Natural killer cell (primary cell): ENCODE data around the gene H6PD. TPM values are rescaled to one million over a fixed set of nuclear protein-coding genes. Genes with fewer than 3 reads are reported as not detected.

Experiments
- ATAC-seq, 3 donors: fragments of 150-1000 bp in 2 of 3; fragments of 200-7000 bp in 1 of 3; cut with Tn5 transposase; 1 replicate in 1 of 3; 2 replicates in 2 of 3; pipeline ENCODE4 v1.10.0; 2021; ENCODE audit warnings: mild to moderate bottlenecking in 2 of 3, moderate library complexity in 2 of 3
- DNase-seq, 2 donors: peaks; one replicate each; pipeline versions ENCODE4 v3.0.0 to v3.0.0-alpha.2; 2013 to 2021; ENCODE audit warnings: mixed read lengths in 1 of 2
- H3K27ac ChIP-seq: one replicate; pipeline ENCODE4 v1.5.1; 2013; ENCODE audit warnings: mild to moderate bottlenecking, low read length
- H3K27me3 ChIP-seq: one replicate; pipeline ENCODE4 v1.6.1; 2013; ENCODE audit warnings: low read length; ENCODE audit not compliant: control insufficient read depth, insufficient read depth
- H3K36me3 ChIP-seq: one replicate; pipeline ENCODE4 v1.6.1; 2013; ENCODE audit warnings: low read length; ENCODE audit not compliant: control insufficient read depth, insufficient read depth
- H3K4me1 ChIP-seq: one replicate; pipeline ENCODE4 v1.6.1; 2013; ENCODE audit warnings: low read length; ENCODE audit not compliant: control insufficient read depth, insufficient read depth
- H3K4me3 ChIP-seq: one replicate; pipeline ENCODE4 v1.5.1; 2013; ENCODE audit warnings: low read length
- H3K9me3 ChIP-seq: one replicate; pipeline ENCODE4 v1.6.1; 2013; ENCODE audit warnings: low read length; ENCODE audit not compliant: control insufficient read depth, insufficient read depth
- H3K27ac Mint-ChIP-seq, 2 donors: one replicate each; pipeline ENCODE4 v1.8.0; 2022; ENCODE audit warnings: mild to moderate bottlenecking in 2 of 2, mixed read lengths in 2 of 2, moderate library complexity in 1 of 2
- H3K27me3 Mint-ChIP-seq, 2 donors: one replicate each; pipeline ENCODE4 v1.8.0; 2022; ENCODE audit warnings: low read depth in 2 of 2, mixed read lengths in 2 of 2
- H3K36me3 Mint-ChIP-seq: one replicate; pipeline ENCODE4 v1.8.0; 2022; ENCODE audit warnings: mixed read lengths
- H3K4me1 Mint-ChIP-seq, 2 donors: one replicate each; pipeline ENCODE4 v1.8.0; 2022; ENCODE audit warnings: mixed read lengths in 2 of 2
- H3K4me3 Mint-ChIP-seq: one replicate; pipeline ENCODE4 v1.8.0; 2022; ENCODE audit warnings: mild to moderate bottlenecking, moderate library complexity, mixed read lengths
- H3K9me3 Mint-ChIP-seq, 2 donors: one replicate each; pipeline ENCODE4 v1.8.0; 2022; ENCODE audit warnings: mixed read lengths in 2 of 2
- CTCF ChIP-seq: fragments of 200-600 bp; IDR thresholded peaks from one replicate; pipeline ENCODE4 v1.8.0; 2022; ENCODE audit warnings: antibody characterized with exemption
- WGBS: methylation state at CpG from one replicate; pipeline ENCODE4 v1.1.7; 2013; ENCODE audit warnings: missing lambda C conversion rate; ENCODE audit not compliant: insufficient coverage; 5-methylcytosine and 5-hydroxymethylcytosine counted together
- intact Hi-C: fragments of 100-400 bp; cut with micrococcal nuclease; formaldehyde crosslinking; loops from one replicate; pipeline ENCODE4 v1.14.2; 2022
- total RNA-seq, 4 donors: library from RNA; stranded (reverse); fragments of 120-200 nt in 1 of 4; gene quantifications; one replicate each; pipeline versions ENCODE4 v1.2.3 to v1.2.4, GENCODE V29; 2013 to 2022

The H6PD gene
- total RNA-seq, 3 donors from 2014 or later (not counting 1 experiment from before 2014, with no cell fraction given), result 24.3 to 37.1 (median 31.2) TPM

GRCh38 chr1:9265037-9265436 is 30.5 kb downstream of the H6PD start:
- Histone ChIP-seq H3K27ac (no peak overlapping the region), H3K9me3 (no peaks in the 10 kb centered on the region), H3K4me3 (no peak overlapping the region), H3K36me3 (peaks cover 29% of the 10 kb centered on the region), H3K27me3 (no peaks in the 10 kb centered on the region), H3K4me1 (peaks cover 5% of the 10 kb centered on the region)
- no peaks in the 10 kb centered on the region for H3K36me3 Mint-ChIP-seq
- no peak overlapping the region for H3K4me3 Mint-ChIP-seq
- H3K27me3 Mint-ChIP-seq, result no peaks in the 10 kb centered on the region
- ATAC-seq, result no peak
- intact Hi-C loops, result no loop called here
- no peaks in the 10 kb centered on the region for H3K9me3 Mint-ChIP-seq
- WGBS, result over 99% methylated on average over 10 of the region's 10 CpGs
- no peak for TF ChIP-seq CTCF
- H3K4me1 Mint-ChIP-seq, result peaks cover under 1 to 24% of the 10 kb centered on the region in 2 donors
- no peak for DNase-seq
- peak overlapping the region in 1 of 2 donors; percentile 48 for H3K27ac Mint-ChIP-seq

GRCh38 chr1:9265968-9266367 is 31.4 kb downstream of the H6PD start:
- intact Hi-C loops, result no loop called here

GRCh38 chr1:9267352-9267686 is 32.7 kb downstream of the H6PD start:
- ATAC-seq (no peak), DNase-seq (no peak)
- Histone ChIP-seq H3K9me3 (no peaks in the 10 kb centered on the region), H3K4me3 (no peak overlapping the region), H3K27ac (no peak overlapping the region), H3K27me3 (no peaks in the 10 kb centered on the region), H3K36me3 (peaks cover 26% of the 10 kb centered on the region), H3K4me1 (peaks cover 5% of the 10 kb centered on the region)
- no peaks in the 10 kb centered on the region for H3K27me3 Mint-ChIP-seq
- peaks cover 0 to 5% of the 10 kb centered on the region in 2 donors for H3K4me1 Mint-ChIP-seq
- H3K4me3 Mint-ChIP-seq, result no peak overlapping the region
- no peaks in the 10 kb centered on the region for H3K36me3 Mint-ChIP-seq
- no peaks in the 10 kb centered on the region for H3K9me3 Mint-ChIP-seq
- peak; percentile 59 for TF ChIP-seq CTCF
- intact Hi-C loops, result loop anchor here (1.0 kb wide), 1 partner anchor 224 kb away; no protein-coding TSS in a partner anchor
- H3K27ac Mint-ChIP-seq, result no peak overlapping the region
- WGBS, result 89% methylated on average over 7 of the region's 7 CpGs

More at GRCh38 chr1:9265968-9266367, 31.4 kb downstream of the H6PD start:
- Histone ChIP-seq H3K4me3 (no peak overlapping the region), H3K27me3 (no peaks in the 10 kb centered on the region), H3K36me3 (peaks cover 29% of the 10 kb centered on the region), H3K9me3 (no peaks in the 10 kb centered on the region), H3K4me1 (peaks cover 5% of the 10 kb centered on the region), H3K27ac (no peak overlapping the region)
- no peak overlapping the region for H3K27ac Mint-ChIP-seq
- H3K9me3 Mint-ChIP-seq, result no peaks in the 10 kb centered on the region
- WGBS, result 76% methylated on average over 10 of the region's 12 CpGs
- no peak overlapping the region for H3K4me3 Mint-ChIP-seq
- TF ChIP-seq CTCF, result no peak
- ATAC-seq (no peak), DNase-seq (no peak)
- H3K4me1 Mint-ChIP-seq, result peaks cover 0 to 15% of the 10 kb centered on the region in 2 donors
- H3K27me3 Mint-ChIP-seq, result no peaks in the 10 kb centered on the region
- H3K36me3 Mint-ChIP-seq, result no peaks in the 10 kb centered on the region
